ENCODE results near the gene PON2. TPM values are rescaled to one million over a fixed set of nuclear protein-coding genes. Genes with fewer than 3 reads are reported as not detected.

Gene PON2
- total RNA-seq, 4 donors from 2014 or later: 66.5 to 113 (median 82.2) TPM

- DNase-seq (ENCODE audit: low spot score): no peak
- TF ChIP-seq CTCF (IDR thresholded peaks at IDR 0.05): no peak
- ATAC-seq (ENCODE audit: low FRiP score): no peak
Measured at GRCh38 chr7:95373323-95373722, 61.5 kb downstream of the PON2 start.

- no peak for TF ChIP-seq CTCF (IDR thresholded peaks at IDR 0.05)
- DNase-seq (ENCODE audit: low spot score) (no peak), ATAC-seq (ENCODE audit: low FRiP score) (no peak)
Measured at GRCh38 chr7:95368235-95368634, 66.6 kb downstream of the PON2 start.

- no peak for DNase-seq (ENCODE audit: low spot score)
- ATAC-seq (ENCODE audit: low FRiP score): no peak
- TF ChIP-seq CTCF (IDR thresholded peaks at IDR 0.05): no peak
Measured at GRCh38 chr7:95367606-95368005, 67.2 kb downstream of the PON2 start.

- TF ChIP-seq CTCF (IDR thresholded peaks at IDR 0.05): no peak
- DNase-seq (ENCODE audit: low spot score) (no peak), ATAC-seq (ENCODE audit: low FRiP score) (no peak)
Measured at GRCh38 chr7:95365151-95365550, 69.7 kb downstream of the PON2 start.

GRCh38 chr7:95357623-95358022 lies 77.2 kb downstream of the PON2 start:
- DNase-seq (ENCODE audit: low spot score) (no peak), ATAC-seq (ENCODE audit: low FRiP score) (no peak)
- no peak for TF ChIP-seq CTCF (IDR thresholded peaks at IDR 0.05)

Other genes with a start within 250 kb of the PON2 start
- 1 to 10 TPM in 1 of 4 donors, under 1 TPM in 1, not detected in 2; 0.38 to 2.0 TPM for gene PON1, start 110.5 kb downstream of the PON2 start, total RNA-seq
- gene PON3, start 38.7 kb downstream of the PON2 start, total RNA-seq: 1 to 10 TPM; 1.3 to 4.3 (median 3.1) TPM
- gene ASB4, start 50.9 kb upstream of the PON2 start, total RNA-seq: under 1 TPM in 2 of 4 donors, not detected in 2; 0.12 to 0.28 TPM
- 100 to 1,000 TPM; 511 to 996 (median 618) TPM for gene PDK4, start 161.5 kb upstream of the PON2 start, total RNA-seq